HepG2 (cell line): Measurements from ENCODE around the gene TOR4A. TPM values are rescaled to one million over a fixed set of nuclear protein-coding genes. Genes with fewer than 3 reads are reported as not detected.

Experiments used
- ATF5 ChIP-seq: sonication (generic); formaldehyde crosslinking; IDR thresholded peaks from 2 replicates; pipeline ENCODE4 v1.4.0; 2020; ENCODE audit warnings: mild to moderate bottlenecking, low read depth, missing genetic modification reagents
- HNRNPL ChIP-seq: fragments of 200-400 bp; formaldehyde crosslinking; IDR thresholded peaks from 2 replicates; pipeline ENCODE4 v1.6.1; 2017; ENCODE audit warnings: mild to moderate bottlenecking, low read depth, low read length
- JARID2 ChIP-seq: sonication (generic); formaldehyde crosslinking; IDR thresholded peaks from 2 replicates; pipeline ENCODE4 v1.8.1; 2023; ENCODE audit warnings: missing genetic modification reagents, inconsistent platforms; ENCODE audit not compliant: insufficient replicate concordance
- KDM2A ChIP-seq: sonication (generic); formaldehyde crosslinking; IDR thresholded peaks from 2 replicates; pipeline ENCODE4 v1.4.0; 2020; ENCODE audit warnings: low read depth, missing genetic modification reagents, borderline replicate concordance
- NR1H2 ChIP-seq: sonication (generic); formaldehyde crosslinking; IDR thresholded peaks from 2 replicates; pipeline ENCODE4 v1.8.1; 2022; ENCODE audit warnings: low read depth, missing genetic modification reagents, borderline replicate concordance
- PATZ1 ChIP-seq: sonication (generic); formaldehyde crosslinking; IDR thresholded peaks from 2 replicates; pipeline ENCODE4 v1.4.0; 2020; ENCODE audit warnings: missing genetic modification reagents
- PHF21A ChIP-seq: sonication (generic); formaldehyde crosslinking; IDR thresholded peaks from 2 replicates; pipeline ENCODE4 v1.5.0; 2020; ENCODE audit warnings: mild to moderate bottlenecking, missing genetic modification reagents
- RBAK ChIP-seq: sonication (generic); formaldehyde crosslinking; IDR thresholded peaks from 2 replicates; pipeline ENCODE4 v1.5.1; 2020; ENCODE audit warnings: mild to moderate bottlenecking, missing genetic modification reagents
- REXO4 ChIP-seq: sonication (generic); formaldehyde crosslinking; IDR thresholded peaks from 2 replicates; pipeline ENCODE4 v1.8.0; 2022; ENCODE audit warnings: missing genetic modification reagents, mild to moderate bottlenecking, borderline replicate concordance
- ZKSCAN5 ChIP-seq: sonication (generic); formaldehyde crosslinking; IDR thresholded peaks from 2 replicates; pipeline ENCODE4 v1.5.1; 2020; ENCODE audit warnings: mild to moderate bottlenecking, missing genetic modification reagents
- ZNF512B ChIP-seq: sonication (generic); formaldehyde crosslinking; IDR thresholded peaks from 2 replicates; pipeline ENCODE4 v1.5.1; 2020; ENCODE audit warnings: missing genetic modification reagents, mild to moderate bottlenecking, borderline replicate concordance
- polyA plus RNA-seq, 8 experiments: library from polyadenylated mRNA; depleted of rRNA in 3 of 8; stranded (reverse) in 7 of 8; unstranded in 1 of 8; fragments of >200 nt; fragmentation: Illumina TruSeq in 4 of 8; extraction: Trizol in 4 of 8; gene quantifications; 2 replicates each; pipeline versions ENCODE4 v1.2.1 to v1.2.3, GENCODE V29; 2011 to 2016; ENCODE audit warnings: low read depth in 4 of 8, missing spikeins in 1 of 8, mixed read lengths in 1 of 8; ENCODE audit not compliant: insufficient read depth in 1 of 8
- total RNA-seq, 5 experiments: library from RNA; depleted of rRNA; stranded (reverse); fragments of >200 nt; fragmentation: Illumina TruSeq; extraction: Trizol; gene quantifications; 2 replicates each; pipeline ENCODE4 v1.2.3, GENCODE V29; 2016; ENCODE audit warnings: low read depth in 1 of 5

Gene TOR4A
- total and polyA plus RNA-seq, 2 of the 13 experiments (the other 11 are each of a cell fraction or from before 2014, with no cell fraction given) = 11.1 to 14.2 TPM

GRCh38 chr9:137313326-137313936 is 35.9 kb downstream of the TOR4A start (continued):
- TF ChIP-seq PHF21A (CRISPR knock-in tag) (0 out of 2 replicates have a peak, but pooled peaks have one; percentile 35), HNRNPL (0 out of 2 replicates have a peak, but pooled peaks have one; percentile 38), REXO4 (CRISPR knock-in tag) (no peak), JARID2 (CRISPR knock-in tag) (no peak), RBAK (CRISPR knock-in tag) (no peak), KDM2A (CRISPR knock-in tag) (0 out of 2 replicates have a peak, but pooled peaks have one; percentile 10), ATF5 (CRISPR knock-in tag) (no peak), NR1H2 (CRISPR knock-in tag) (no peak), ZNF512B (CRISPR knock-in tag) (0 out of 2 replicates have a peak, but pooled peaks have one; percentile 53), PATZ1 (0 out of 2 replicates have a peak, but pooled peaks have one; percentile 42), ZKSCAN5 (CRISPR knock-in tag) (no peak)
